Retinal pigment epithelial cell (primary cell): ENCODE measurements around the gene AFF3.
A peak's percentile ranks its signal among the peaks of the same experiment; 100 is the strongest.

Source experiments
- DNase-seq: peaks from one replicate; pipeline ENCODE4 v3.0.0-alpha.2; 2010; ENCODE audit warnings: low read depth
- H3K4me3 ChIP-seq: 2 replicates; pipeline ENCODE4 v1.5.1; 2011; ENCODE audit warnings: mild to moderate bottlenecking, low read length, control low read depth, moderate library complexity
- TF ChIP-seq, protein P1 (sequence below): conservative IDR thresholded peaks from 2 replicates; pipeline ENCODE4 v1.5.1; 2011; ENCODE audit warnings: low read depth, low read length, control low read depth, inconsistent platforms

AFF3 gene

GRCh38 chr2:99695130-99695943 is 447.1 kb downstream of the AFF3 start:
- H3K4me3 ChIP-seq: no peak overlapping the region
- TF ChIP-seq, protein P1, sequence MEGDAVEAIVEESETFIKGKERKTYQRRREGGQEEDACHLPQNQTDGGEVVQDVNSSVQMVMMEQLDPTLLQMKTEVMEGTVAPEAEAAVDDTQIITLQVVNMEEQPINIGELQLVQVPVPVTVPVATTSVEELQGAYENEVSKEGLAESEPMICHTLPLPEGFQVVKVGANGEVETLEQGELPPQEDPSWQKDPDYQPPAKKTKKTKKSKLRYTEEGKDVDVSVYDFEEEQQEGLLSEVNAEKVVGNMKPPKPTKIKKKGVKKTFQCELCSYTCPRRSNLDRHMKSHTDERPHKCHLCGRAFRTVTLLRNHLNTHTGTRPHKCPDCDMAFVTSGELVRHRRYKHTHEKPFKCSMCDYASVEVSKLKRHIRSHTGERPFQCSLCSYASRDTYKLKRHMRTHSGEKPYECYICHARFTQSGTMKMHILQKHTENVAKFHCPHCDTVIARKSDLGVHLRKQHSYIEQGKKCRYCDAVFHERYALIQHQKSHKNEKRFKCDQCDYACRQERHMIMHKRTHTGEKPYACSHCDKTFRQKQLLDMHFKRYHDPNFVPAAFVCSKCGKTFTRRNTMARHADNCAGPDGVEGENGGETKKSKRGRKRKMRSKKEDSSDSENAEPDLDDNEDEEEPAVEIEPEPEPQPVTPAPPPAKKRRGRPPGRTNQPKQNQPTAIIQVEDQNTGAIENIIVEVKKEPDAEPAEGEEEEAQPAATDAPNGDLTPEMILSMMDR: no peak
- no peak for DNase-seq

- DNase-seq: no peak
- TF ChIP-seq, protein P1: no peak
- H3K4me3 ChIP-seq: no peak overlapping the region
These were observed 448.1 kb downstream of the AFF3 start for GRCh38 chr2:99694331-99694730.

DNA sequence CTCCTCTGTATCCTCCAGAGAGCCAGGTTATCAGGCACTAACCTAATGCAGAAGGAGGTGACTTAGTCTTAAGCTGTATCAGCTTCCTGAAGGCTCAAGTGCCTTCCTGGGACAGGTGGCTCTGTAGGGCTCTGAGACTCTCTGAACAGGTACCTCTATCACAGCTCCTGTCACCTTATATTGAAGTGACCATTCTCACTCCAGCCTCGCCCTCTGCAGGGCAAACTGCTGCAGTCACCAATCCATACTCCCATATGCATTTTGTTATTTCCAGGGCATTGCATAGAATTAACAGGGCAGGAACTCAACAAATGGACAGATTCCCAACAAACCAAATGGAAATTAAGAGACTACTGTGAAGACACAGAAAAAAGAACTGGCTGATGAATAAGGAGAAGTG is 449.6 kb downstream of the AFF3 start:
- no peak overlapping the region for H3K4me3 ChIP-seq
- TF ChIP-seq, protein P1: peak; percentile 28
- no peak for DNase-seq

DNA sequence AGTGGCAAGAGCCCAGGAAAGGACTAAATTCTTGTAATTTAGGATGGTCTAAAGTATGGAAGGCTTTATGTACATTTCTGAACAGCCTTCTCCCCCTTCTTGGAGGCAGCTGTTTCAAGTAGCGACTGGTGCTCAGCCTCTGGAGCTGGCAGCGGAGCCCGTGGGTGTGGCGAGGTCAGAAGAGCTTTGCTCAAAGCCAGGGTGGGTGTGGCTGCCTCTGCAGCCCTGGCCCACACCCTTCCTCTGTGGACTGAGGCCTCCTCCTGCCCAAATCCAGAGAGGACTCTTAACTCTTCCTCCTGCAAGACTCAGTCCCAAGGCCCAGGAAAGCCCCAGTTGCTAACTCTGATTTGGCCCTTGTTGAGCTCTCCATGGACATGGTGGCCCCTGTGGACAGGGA is 450.5 kb downstream of the AFF3 start:
- no peak overlapping the region for H3K4me3 ChIP-seq
- DNase-seq: no peak
- TF ChIP-seq, protein P1: no peak

- TF ChIP-seq, protein P1: no peak
- DNase-seq: no peak
These were observed 453.1 kb downstream of the AFF3 start for GRCh38 chr2:99689145-99689742.

GRCh38 chr2:99688699-99689098 is 453.7 kb downstream of the AFF3 start:
- H3K4me3 ChIP-seq: no peak overlapping the region
- no peak for DNase-seq
- TF ChIP-seq, protein P1: no peak

More at GRCh38 chr2:99689145-99689742, 453.1 kb downstream of the AFF3 start:
- no peak overlapping the region for H3K4me3 ChIP-seq
